CD8-positive, alpha-beta memory T cell (primary cell): ENCODE data around the gene SPATA31E1. TPM values are rescaled to one million over a fixed set of nuclear protein-coding genes. Genes with fewer than 3 reads are reported as not detected.
A peak's percentile ranks its signal among the peaks of the same experiment; 100 is the strongest.

ENCODE experiments used
- CTCF ChIA-PET: fragments of 350-600 bp; sonication (Branson Sonifier 250); formaldehyde crosslinking; loops from one replicate; lab custom pipeline; 2021; ENCODE audit warnings: antibody characterized with exemption; lab: Charles Lee
- POLR2A ChIA-PET: fragments of 350-600 bp; sonication (Branson Sonifier 250); formaldehyde crosslinking; loops from one replicate; lab custom pipeline; 2021; ENCODE audit warnings: antibody characterized with exemption; lab: Charles Lee
- DNase-seq, 5 donors: peaks; one replicate each; pipeline versions ENCODE4 v3.0.0 to v3.0.0-alpha.2; 2020 to 2022; ENCODE audit warnings: mixed read lengths in 1 of 5
- H3K27ac ChIP-seq: one replicate; pipeline ENCODE4 v1.7.0; 2013; ENCODE audit warnings: low read depth, mild to moderate bottlenecking, low read length, moderate library complexity
- H3K27me3 ChIP-seq: 2 replicates; pipeline ENCODE4 v1.7.0; 2013; ENCODE audit warnings: low read length, mild to moderate bottlenecking; ENCODE audit not compliant: insufficient read depth, poor library complexity, severe bottlenecking
- H3K36me3 ChIP-seq: 2 replicates; pipeline ENCODE4 v1.7.0; 2013; ENCODE audit warnings: mild to moderate bottlenecking, low read length, moderate library complexity; ENCODE audit not compliant: insufficient read depth
- H3K4me1 ChIP-seq: 2 replicates; pipeline ENCODE4 v1.7.0; 2013; ENCODE audit warnings: mild to moderate bottlenecking, low read length, moderate library complexity; ENCODE audit not compliant: insufficient read depth
- H3K4me3 ChIP-seq: 2 replicates; pipeline ENCODE4 v1.7.0; 2013; ENCODE audit warnings: mild to moderate bottlenecking, low read length
- H3K9me3 ChIP-seq: 2 replicates; pipeline ENCODE4 v1.7.0; 2013; ENCODE audit warnings: mild to moderate bottlenecking, low read length
- H3K27ac Mint-ChIP-seq, 8 donors: one replicate each; pipeline ENCODE4 v1.8.0; 2020 to 2021; ENCODE audit warnings: mixed read lengths in 8 of 8, mild to moderate bottlenecking in 6 of 8, inconsistent platforms in 3 of 8, moderate library complexity in 3 of 8
- H3K27me3 Mint-ChIP-seq, 2 donors: one replicate each; pipeline ENCODE4 v1.8.0; 2020 to 2021; ENCODE audit warnings: mixed read lengths in 2 of 2, mild to moderate bottlenecking in 1 of 2, moderate library complexity in 1 of 2
- H3K36me3 Mint-ChIP-seq, 3 donors: one replicate each; pipeline ENCODE4 v1.8.0; 2020 to 2021; ENCODE audit warnings: mixed read lengths in 3 of 3, inconsistent platforms in 1 of 3, mild to moderate bottlenecking in 1 of 3
- H3K4me1 Mint-ChIP-seq, 3 donors: one replicate each; pipeline ENCODE4 v1.8.0; 2020 to 2021; ENCODE audit warnings: mixed read lengths in 3 of 3, inconsistent platforms in 1 of 3, mild to moderate bottlenecking in 1 of 3
- H3K4me3 Mint-ChIP-seq, 7 donors: one replicate each; pipeline ENCODE4 v1.8.0; 2020 to 2021; ENCODE audit warnings: mixed read lengths in 7 of 7, mild to moderate bottlenecking in 6 of 7, moderate library complexity in 4 of 7, inconsistent platforms in 2 of 7
- H3K9me3 Mint-ChIP-seq, 5 donors: one replicate each; pipeline ENCODE4 v1.8.0; 2020 to 2022; ENCODE audit warnings: mixed read lengths in 5 of 5, mild to moderate bottlenecking in 3 of 5, moderate library complexity in 2 of 5, inconsistent platforms in 1 of 5
- polyA plus RNA-seq: library from polyadenylated mRNA; unstranded; fragments of 300-500 nt; fragmentation: Illumina TruSeq; gene quantifications from one replicate; pipeline ENCODE4 v1.2.3, GENCODE V29; 2021
- total RNA-seq, 2 experiments: library from RNA; stranded (reverse); gene quantifications; one replicate each; pipeline ENCODE4 v1.2.3, GENCODE V29; 2021

SPATA31E1 gene
- total and polyA plus RNA-seq, 3 experiments from 2014 or later, result not detected

GRCh38 chr9:87875060-87875459 lies 7.6 kb upstream of the SPATA31E1 start:
- Mint-ChIP-seq H3K4me3 (no peak overlapping the region), H3K27ac (no peak overlapping the region), H3K27me3 (peaks cover 5 to 13% of the 10 kb centered on the region in 2 donors), H3K9me3 (no peaks in the 10 kb centered on the region), H3K36me3 (no peaks in the 10 kb centered on the region), H3K4me1 (no peaks in the 10 kb centered on the region)
- Histone ChIP-seq H3K27ac (no peak overlapping the region), H3K4me3 (no peak overlapping the region), H3K4me1 (no peaks in the 10 kb centered on the region), H3K36me3 (no peaks in the 10 kb centered on the region), H3K27me3 (no peaks in the 10 kb centered on the region), H3K9me3 (no peaks in the 10 kb centered on the region)
- DNase-seq, result no peak
- ChIA-PET POLR2A (no interaction called here), CTCF (no interaction called here)

- Histone ChIP-seq H3K36me3 (no peaks in the 10 kb centered on the region), H3K27ac (no peak overlapping the region), H3K4me3 (no peak overlapping the region), H3K4me1 (no peaks in the 10 kb centered on the region), H3K9me3 (no peaks in the 10 kb centered on the region), H3K27me3 (no peaks in the 10 kb centered on the region)
- no peak overlapping the region for H3K27ac Mint-ChIP-seq
- CTCF ChIA-PET, result no interaction called here
- no peaks in the 10 kb centered on the region for H3K9me3 Mint-ChIP-seq
- no peak for DNase-seq
- POLR2A ChIA-PET, result no interaction called here
- no peak overlapping the region for H3K4me3 Mint-ChIP-seq
- H3K27me3 Mint-ChIP-seq, result peaks cover 5 to 15% of the 10 kb centered on the region in 2 donors
- H3K36me3 Mint-ChIP-seq, result no peaks in the 10 kb centered on the region
- no peaks in the 10 kb centered on the region for H3K4me1 Mint-ChIP-seq
These were observed 6.7 kb upstream of the SPATA31E1 start for GRCh38 chr9:87875831-87876545.

GRCh38 chr9:87876708-87877107 lies 6.0 kb upstream of the SPATA31E1 start:
- no peak overlapping the region for H3K27ac ChIP-seq
- no peak for DNase-seq
- POLR2A ChIA-PET, result no interaction called here
- Mint-ChIP-seq H3K4me1 (no peaks in the 10 kb centered on the region), H3K9me3 (no peaks in the 10 kb centered on the region), H3K27ac (no peak overlapping the region), H3K36me3 (no peaks in the 10 kb centered on the region), H3K4me3 (no peak overlapping the region), H3K27me3 (peaks cover 5 to 20% of the 10 kb centered on the region in 2 donors)
- no peaks in the 10 kb centered on the region for H3K9me3 ChIP-seq
- H3K4me1 ChIP-seq, result no peaks in the 10 kb centered on the region
- H3K27me3 ChIP-seq, result no peaks in the 10 kb centered on the region
- no peaks in the 10 kb centered on the region for H3K36me3 ChIP-seq
- CTCF ChIA-PET, result no interaction called here
- no peak overlapping the region for H3K4me3 ChIP-seq

GRCh38 chr9:87878989-87879511 lies 3.6 kb upstream of the SPATA31E1 start:
- ChIA-PET POLR2A (no interaction called here), CTCF (no interaction called here)
- peaks cover 7 to 16% of the 10 kb centered on the region in 2 donors for H3K27me3 Mint-ChIP-seq
- H3K9me3 Mint-ChIP-seq, result no peaks in the 10 kb centered on the region
- no peak overlapping the region for H3K4me3 Mint-ChIP-seq
- Histone ChIP-seq H3K27me3 (no peaks in the 10 kb centered on the region), H3K9me3 (no peaks in the 10 kb centered on the region), H3K4me3 (no peak overlapping the region), H3K27ac (no peak overlapping the region), H3K36me3 (no peaks in the 10 kb centered on the region), H3K4me1 (no peaks in the 10 kb centered on the region)
- no peak for DNase-seq
- H3K4me1 Mint-ChIP-seq, result no peaks in the 10 kb centered on the region
- H3K36me3 Mint-ChIP-seq, result no peaks in the 10 kb centered on the region
- H3K27ac Mint-ChIP-seq, result no peak overlapping the region

GRCh38 chr9:87880116-87880515 lies 2.6 kb upstream of the SPATA31E1 start:
- Histone ChIP-seq H3K27me3 (no peaks in the 10 kb centered on the region), H3K27ac (no peak overlapping the region), H3K9me3 (no peaks in the 10 kb centered on the region), H3K4me1 (no peaks in the 10 kb centered on the region), H3K4me3 (no peak overlapping the region), H3K36me3 (no peaks in the 10 kb centered on the region)
- Mint-ChIP-seq H3K4me1 (no peaks in the 10 kb centered on the region), H3K36me3 (no peaks in the 10 kb centered on the region), H3K9me3 (no peaks in the 10 kb centered on the region), H3K27ac (no peak overlapping the region), H3K4me3 (peak overlapping the region in 1 of 7 donors; percentile 56), H3K27me3 (peaks cover 7 to 17% of the 10 kb centered on the region in 2 donors)
- POLR2A ChIA-PET, result no interaction called here
- CTCF ChIA-PET, result no interaction called here
- no peak for DNase-seq

GRCh38 chr9:87880683-87881082 lies 2.0 kb upstream of the SPATA31E1 start:
- Mint-ChIP-seq H3K9me3 (no peaks in the 10 kb centered on the region), H3K27me3 (peaks cover 7 to 23% of the 10 kb centered on the region in 2 donors), H3K36me3 (no peaks in the 10 kb centered on the region), H3K4me1 (no peaks in the 10 kb centered on the region), H3K27ac (no peak overlapping the region), H3K4me3 (no peak overlapping the region)
- Histone ChIP-seq H3K9me3 (no peaks in the 10 kb centered on the region), H3K36me3 (no peaks in the 10 kb centered on the region), H3K27ac (no peak overlapping the region), H3K4me1 (no peaks in the 10 kb centered on the region), H3K4me3 (no peak overlapping the region), H3K27me3 (no peaks in the 10 kb centered on the region)
- ChIA-PET CTCF (no interaction called here), POLR2A (no interaction called here)
- no peak for DNase-seq

- Histone ChIP-seq H3K4me1 (no peaks in the 10 kb centered on the region), H3K27ac (no peak overlapping the region), H3K36me3 (no peaks in the 10 kb centered on the region), H3K4me3 (no peak overlapping the region), H3K27me3 (no peaks in the 10 kb centered on the region), H3K9me3 (no peaks in the 10 kb centered on the region)
- Mint-ChIP-seq H3K4me1 (no peaks in the 10 kb centered on the region), H3K27me3 (peaks cover 1 to 19% of the 10 kb centered on the region in 2 donors), H3K27ac (no peak overlapping the region), H3K9me3 (no peaks in the 10 kb centered on the region), H3K36me3 (no peaks in the 10 kb centered on the region), H3K4me3 (no peak overlapping the region)
- ChIA-PET CTCF (no interaction called here), POLR2A (no interaction called here)
- no peak for DNase-seq
These were observed 597 bp downstream of the SPATA31E1 start for GRCh38 chr9:87883274-87883673.

- no peak overlapping the region for H3K4me3 Mint-ChIP-seq
- no peaks in the 10 kb centered on the region for H3K27me3 ChIP-seq
- no peak overlapping the region for H3K27ac Mint-ChIP-seq
- CTCF ChIA-PET, result no interaction called here
- no peak overlapping the region for H3K27ac ChIP-seq
- H3K4me1 ChIP-seq, result no peaks in the 10 kb centered on the region
- no peaks in the 10 kb centered on the region for H3K36me3 Mint-ChIP-seq
- POLR2A ChIA-PET, result no interaction called here
- H3K36me3 ChIP-seq, result no peaks in the 10 kb centered on the region
- no peak for DNase-seq
- peaks cover 1 to 19% of the 10 kb centered on the region in 2 donors for H3K27me3 Mint-ChIP-seq
- H3K9me3 Mint-ChIP-seq, result no peaks in the 10 kb centered on the region
- no peaks in the 10 kb centered on the region for H3K9me3 ChIP-seq
- H3K4me3 ChIP-seq, result no peak overlapping the region
- H3K4me1 Mint-ChIP-seq, result no peaks in the 10 kb centered on the region
These were observed 1.3 kb downstream of the SPATA31E1 start for GRCh38 chr9:87883990-87884389.
